Endometrium (tissue), 2 donors: ENCODE data around the gene CCDC9B.

ENCODE experiments used
- FAIRE-seq: peaks from 2 replicates; lab custom pipeline; 2012; peaks lifted over from hg19 to GRCh38; lab: Jason Lieb, UNC
- donor health status: control.
- donor health status: control.

CCDC9B gene

DNA sequence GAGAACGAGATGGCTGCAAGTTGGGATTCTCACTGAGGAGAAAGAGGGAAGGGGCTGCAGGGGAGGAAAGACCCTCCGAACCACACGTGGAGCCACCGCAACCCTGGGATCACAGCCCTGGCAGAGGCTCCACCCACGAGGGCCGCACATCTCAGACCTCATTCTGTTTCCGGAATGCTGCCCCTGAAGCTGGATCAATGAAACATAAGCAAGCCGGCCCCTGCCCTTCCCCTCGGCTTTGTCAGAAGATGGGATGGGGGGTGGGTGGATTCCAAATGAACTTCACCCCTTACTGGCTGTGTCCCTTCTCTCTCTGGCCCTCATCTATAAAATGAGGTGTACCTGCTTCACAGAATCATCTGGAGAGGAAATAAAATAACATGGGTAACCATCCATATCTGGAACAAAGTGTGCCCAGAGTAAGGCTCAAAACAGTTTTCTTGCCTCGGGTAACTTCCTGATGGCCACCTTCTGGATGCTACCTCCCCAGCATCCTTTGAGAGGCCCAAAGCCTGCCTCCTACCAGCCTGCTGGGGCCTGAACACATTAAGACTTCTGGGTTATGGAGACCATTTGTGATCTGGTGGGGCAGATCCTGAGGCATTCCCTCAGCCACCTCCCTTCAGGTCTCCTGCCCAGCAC is 4.6 kb upstream of the CCDC9B start:
- FAIRE-seq, result no peak

DNA sequence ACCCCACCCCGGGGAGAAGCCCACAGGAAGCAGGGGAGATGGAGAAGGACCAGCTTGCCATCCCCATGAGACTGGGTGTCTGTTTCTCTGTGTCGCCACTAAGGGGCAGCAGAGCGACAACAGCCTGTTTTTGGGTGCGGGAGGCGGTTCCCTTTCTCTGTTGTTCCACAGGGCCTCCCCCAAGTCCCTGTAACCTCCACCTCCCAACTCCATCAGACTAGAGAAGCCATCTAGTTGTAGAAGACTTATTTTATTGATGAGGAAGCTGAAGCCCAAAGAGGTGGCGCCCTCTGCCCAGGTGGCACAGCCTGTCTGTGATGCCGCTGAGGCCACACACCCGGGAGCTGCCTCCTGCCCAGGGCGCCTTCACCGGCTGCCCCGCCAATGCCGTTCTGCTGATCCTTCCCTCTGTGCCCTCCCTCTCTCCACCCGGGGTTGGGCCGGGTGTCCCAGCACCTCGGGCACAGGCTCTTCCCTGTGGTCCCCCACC is 3.9 kb upstream of the CCDC9B start:
- FAIRE-seq, result no peak

DNA sequence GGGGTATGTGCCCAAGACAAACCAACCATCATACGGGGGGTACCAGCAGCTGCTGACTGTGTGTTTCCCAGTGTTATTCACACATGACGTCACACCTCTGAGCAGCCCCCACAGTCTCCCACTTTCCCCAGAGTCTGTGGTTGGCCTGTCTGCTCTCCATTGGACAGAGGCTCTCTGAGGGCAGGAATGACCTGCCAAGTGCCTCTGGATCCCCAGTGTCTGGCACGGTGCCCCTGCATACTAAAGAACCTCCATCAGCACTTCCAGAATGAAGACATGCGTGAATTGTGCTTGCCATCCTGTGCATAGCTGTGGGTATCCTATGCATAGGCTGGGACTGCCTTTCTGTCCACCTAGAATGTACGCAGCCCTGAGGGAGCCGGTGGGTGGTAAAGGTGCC is 3.5 kb upstream of the CCDC9B start:
- FAIRE-seq, result no peak

DNA sequence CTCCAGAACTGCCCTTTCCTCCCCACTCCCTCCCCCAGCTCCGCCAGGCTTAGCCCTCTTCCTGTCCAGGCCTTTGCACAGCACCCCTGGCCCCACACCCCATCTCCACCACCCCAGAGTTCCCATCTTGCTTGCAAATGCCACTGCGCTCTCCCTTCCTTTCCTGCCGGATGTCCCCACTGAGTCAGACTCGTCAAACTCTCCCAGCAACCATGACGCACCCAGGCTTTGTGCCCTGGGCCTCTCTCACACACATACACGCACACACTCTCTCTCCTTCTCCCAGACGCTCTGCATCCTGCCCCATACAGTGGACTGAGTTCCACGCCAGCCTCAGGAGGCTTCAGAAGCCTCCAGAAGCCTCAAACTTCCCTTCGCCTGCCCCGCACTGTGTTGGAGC is 2.8 kb upstream of the CCDC9B start:
- no peak for FAIRE-seq

DNA sequence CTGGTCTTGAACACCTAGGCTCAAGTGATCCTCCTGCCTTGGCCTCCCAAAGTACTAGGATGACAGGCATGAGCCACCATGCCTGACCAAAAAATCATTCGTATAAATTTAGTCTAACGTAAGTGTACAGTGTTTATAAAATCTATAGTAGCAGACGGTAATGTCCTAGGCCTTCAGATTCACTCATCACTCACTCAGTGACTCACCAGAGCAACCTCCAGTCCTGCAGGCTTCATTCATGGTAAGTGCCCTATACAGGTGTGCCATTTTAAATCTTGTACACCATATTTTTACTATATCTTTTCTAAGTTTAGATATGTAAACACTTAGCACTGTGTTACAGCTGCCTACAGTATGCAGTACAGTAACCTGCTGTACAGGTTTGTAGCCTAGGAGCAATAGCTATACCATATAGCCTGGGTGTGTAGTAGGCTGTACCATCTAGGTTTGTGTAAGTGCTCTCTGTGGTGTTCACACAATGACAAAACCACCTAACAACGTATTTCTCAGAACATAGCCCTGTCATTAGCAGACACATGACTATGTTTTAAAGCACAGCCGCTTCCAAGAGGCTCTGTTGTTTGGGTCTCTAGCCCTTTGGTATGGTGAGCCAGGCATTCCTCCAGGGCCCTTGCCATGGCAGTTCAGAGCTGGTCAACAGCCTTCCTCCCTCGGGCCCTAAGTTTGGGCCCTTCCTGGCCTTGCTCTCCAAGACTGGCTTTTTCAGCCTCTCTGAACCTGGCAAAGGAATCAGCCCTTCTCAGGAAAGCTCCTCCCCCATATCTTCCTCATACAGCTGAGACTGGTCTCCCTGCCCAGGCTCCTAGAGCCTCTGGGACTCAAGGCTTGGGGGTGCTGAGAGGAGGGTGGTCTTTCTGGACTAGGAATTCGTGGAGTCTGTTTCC is 1.9 kb upstream of the CCDC9B start:
- no peak for FAIRE-seq

DNA sequence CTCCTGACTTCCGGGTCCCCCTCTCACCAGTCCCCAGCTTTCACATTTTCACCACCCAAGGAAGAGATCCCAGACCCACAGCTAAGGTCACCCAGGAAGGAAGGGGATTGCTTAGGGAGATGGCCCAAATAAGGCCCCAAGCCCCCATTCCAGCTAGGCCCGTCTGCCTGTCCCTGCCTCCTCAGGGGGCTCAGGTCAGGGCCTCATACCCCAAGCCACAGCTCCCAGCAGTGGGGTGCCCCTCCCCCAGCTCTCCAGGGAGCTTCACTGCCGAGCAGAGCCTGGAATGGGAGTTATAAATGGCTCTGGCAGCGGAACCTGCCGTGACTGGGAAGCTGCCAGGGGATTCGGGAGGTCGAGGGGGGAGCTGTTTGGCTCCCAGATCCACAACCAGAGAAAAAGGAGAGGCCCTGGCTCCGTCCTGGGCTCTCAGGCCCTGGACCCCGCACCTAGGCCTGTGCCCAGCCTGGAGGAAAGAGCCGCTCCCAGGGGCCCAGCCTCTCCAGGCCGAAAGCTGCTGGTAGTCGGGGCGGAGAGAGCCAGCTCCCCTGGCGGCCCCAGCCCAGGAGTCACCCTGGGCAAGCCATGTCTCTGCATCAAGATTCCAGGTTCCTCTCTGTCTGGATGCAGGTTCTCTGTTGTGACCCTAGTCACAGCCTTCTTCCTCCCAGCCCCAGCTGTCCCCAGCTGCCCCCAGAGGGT is 550 bp downstream of the CCDC9B start:
- no peak for FAIRE-seq

DNA sequence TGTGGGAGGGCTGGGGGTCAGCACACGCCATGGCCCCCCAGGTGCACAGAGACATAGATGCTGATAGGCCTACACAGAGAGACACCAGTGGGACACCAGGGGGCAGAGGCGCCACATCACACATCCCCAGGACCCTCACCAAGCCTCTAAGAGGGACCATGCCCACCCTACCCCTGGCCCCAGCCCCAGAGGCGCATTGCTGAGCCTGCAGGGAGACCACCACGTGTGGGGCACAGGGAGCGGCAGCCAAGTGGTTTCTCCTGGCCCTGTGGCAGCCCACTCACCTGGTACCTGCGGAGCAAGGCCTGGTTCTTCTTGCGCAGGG is 1.2 kb downstream of the CCDC9B start:
- FAIRE-seq, result no peak

DNA sequence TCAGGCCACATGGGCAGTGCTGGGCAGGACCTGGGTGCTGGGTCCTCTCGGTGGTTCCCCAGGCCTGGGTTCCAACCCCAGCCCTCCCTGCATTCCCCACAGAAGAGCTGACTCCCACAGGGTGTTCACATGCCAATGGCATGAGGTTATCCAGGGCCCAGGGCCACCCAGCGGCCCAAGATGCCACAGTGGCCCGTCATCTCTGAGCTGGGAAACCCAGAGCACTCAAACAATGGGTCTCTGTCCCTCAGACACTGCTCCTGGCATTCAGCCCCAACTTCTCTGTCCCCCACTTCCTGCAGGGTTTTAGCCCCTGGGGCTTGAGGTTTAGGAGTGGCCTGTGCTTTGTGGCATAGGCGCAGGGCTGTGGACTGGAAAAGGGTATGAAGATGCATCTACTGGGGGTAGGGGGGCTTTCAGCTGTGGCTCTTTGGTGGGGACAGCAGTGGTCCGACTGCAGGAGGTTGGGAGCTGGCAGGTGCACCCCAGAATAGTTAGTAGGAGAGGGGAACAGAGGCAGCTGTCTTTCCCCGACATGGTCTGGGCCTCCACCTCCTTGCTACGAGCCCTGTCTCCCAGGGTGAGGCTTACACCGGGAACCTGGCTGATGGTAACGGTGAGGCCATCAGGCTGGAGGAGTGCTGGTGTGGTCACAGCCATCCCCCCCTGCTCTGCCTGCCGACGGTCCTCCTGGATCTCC is 1.7 kb downstream of the CCDC9B start:
- FAIRE-seq, result no peak

DNA sequence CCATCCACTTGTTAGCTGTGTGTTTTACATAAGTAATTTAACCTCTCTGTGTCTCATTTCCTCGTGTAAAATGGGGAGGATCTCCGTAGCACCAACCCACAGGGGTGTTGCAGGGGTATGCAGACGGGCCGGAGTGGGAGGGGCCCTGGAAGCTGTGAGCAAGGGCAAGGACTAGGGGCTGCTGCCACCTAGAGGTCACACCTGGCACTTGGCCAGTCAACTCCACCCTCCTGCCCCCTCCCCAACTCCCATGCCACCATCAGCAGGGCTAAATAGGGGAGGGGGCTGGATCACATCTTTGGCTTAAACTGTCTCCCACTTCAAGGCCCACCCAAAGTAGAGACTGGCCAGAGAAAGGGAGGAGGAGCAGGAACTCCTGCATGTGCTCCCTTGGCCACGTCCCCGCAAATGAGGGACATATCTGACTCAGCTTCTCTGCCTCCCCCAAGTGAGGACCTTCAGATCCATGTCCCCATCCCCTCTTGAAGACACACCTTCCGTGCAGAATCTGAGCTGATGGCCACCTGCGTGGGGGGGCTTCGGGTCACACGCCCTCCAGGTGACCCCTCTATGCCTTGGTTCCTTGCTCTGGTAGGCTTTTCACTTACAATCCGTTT is 2.6 kb downstream of the CCDC9B start:
- no peak for FAIRE-seq

DNA sequence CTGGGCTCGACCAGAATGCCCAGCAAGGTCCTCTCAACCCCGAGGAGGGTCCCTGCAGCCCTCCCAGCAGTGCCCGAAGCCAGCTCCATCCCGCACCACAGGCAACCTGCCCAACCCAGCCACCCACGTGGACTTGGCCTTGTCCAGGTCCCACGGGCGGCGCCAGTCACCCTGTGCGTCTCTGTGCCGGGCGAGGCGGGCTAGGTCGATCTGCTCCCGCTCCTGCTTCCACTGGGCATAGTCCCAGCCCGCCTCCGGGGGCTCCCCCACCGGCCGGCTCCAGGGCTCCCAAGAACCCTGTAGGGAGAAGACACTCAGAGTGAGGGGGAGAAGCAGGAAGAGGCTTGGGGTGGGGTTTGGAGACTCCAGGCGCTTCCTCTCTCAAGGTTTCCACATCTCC is 3.1 kb downstream of the CCDC9B start:
- no peak for FAIRE-seq

DNA sequence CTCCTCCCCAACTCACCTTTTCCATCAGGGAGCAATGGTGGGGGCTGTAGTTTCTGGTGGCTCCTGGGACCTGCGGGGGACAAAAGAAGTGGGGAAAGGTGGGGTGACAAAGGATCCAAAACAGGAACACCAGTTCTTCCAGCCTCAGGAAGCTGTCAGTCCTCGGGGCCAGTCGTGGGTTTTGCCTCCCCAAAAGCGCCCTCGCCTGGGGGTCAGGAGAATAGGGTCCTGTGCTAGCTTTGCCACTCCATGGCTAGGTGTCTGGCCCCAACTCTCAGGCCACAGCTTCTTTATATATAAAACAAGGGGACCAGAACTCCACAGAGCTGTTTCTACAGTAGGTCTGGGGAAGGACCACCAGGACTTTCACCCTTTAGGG is 4.0 kb downstream of the CCDC9B start:
- FAIRE-seq, result no peak

DNA sequence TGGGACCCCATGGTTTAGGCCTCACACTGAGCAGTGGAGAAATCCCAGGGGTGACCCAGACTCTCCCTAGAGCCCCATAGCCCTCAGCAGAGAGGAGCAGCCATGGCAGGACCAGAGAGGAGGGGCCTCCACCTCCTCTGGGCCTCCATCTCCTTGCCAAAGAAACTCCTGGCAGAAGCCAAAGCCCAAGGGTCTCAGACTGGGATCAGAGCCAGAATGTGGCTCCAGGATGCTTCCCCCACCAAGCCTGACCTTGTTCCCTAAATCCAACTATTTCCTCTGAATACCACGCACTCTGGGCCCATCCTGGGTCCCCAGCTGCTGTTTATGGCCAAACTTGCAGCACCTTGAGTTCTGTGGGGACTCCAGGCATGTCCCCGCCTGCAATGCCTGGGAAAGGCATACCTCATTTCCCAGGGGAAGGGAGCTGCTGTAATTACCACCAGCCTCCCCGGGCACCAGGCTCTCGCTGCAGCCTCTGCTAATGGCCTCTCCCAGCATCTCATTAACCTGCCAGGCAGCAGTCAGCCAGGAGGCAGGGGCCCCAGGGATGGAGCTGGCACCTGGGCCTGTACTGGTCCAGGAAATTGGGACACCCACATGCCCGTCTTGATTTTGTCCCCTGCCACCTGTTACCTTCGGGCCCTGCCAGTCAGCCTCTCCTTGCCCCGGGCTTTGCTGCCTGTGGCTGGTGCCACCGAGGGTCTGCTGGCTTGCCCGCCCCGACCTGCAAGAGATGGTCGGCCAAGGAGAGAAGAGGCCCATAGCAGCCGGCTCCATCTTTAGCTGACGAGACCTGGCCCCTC is 4.6 kb downstream of the CCDC9B start:
- no peak for FAIRE-seq

DNA sequence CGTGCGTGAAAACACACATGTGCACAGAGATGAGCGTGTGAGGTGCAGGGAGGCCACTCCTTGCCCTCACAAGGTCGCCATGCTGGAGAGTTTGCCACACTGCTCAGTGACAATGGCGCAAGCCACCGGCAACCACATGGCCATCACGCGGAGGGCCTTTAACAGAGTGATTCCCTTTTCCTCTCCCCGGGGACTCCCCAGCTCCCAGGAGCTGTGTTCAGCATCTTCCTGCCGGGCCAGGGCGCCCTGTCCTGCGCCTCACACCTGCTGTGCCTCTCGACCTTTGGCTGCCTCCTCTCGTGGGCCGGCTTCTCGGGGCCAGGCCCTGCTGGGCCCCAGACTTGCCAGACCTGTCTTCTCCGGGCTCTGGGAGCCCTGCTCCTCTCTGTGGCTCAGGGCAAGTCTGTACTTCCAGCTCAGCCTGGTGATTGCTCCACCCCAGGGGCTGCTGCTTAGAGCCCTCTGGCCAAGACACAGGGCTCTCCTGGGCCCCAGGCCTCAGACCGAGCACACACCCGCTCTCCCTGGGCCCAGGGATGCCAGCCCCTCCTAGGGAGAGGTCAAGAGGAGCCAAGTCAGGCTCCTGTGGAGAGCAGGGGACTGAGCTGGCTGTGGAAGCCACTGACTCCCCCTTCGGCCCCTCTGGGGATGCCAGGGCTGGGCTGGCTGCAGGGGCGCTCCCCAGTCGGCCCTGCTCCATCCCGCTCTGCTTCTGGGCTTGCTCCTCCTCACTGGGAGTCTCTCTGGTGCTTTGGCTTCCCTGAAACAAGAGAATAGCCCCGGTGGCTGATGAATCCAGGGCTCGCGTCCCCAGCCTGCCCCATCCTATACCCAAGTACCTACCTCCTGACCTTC is 5.6 kb downstream of the CCDC9B start:
- no peak for FAIRE-seq

DNA sequence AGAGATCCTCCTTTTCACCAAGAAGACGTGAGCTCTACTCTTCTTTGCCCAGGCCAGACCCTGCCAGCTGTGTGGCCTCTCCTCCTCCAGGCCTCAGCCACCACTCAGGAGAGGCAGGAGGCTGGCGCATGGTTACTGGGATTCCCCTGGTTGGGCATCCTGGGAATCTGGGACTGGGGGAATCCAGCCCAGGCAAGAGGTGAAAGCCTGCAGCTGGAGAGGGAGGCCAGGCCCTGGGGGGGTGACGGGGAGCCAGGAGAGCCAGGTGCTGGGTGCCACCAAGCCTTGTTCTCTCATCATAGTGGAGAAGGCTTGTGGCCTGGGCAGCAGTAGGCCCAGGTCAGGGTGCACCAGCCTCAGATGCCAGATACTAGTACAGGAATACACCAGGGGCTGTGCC is 6.2 kb downstream of the CCDC9B start:
- no peak for FAIRE-seq

DNA sequence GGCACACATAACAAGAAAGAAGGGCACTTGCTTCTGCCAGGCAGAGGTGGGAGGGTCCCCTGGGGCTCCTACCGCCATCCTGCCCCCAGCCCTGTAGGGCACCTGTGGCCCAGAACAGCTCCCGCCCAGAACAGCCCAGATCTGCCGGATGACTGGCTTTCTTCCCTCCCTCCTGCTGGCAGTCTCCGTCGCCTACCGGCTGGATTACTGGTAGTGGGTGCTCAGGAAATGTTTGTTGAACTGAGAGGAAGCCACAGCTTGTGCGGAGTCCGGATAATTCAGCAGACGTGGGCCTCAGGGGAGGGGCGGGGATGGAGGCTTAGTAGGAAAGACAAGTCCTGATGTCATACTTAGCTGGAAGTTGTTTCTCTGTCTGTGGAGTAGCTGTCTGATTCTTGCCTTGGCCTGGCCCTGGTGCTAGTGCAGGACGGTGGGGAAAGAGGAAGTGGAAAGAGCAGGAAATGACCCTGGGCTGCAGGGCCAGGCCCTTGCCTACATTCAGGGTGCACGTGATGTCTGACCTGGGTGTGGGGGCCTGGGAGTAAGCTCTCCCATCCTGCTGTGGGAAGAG is 6.7 kb downstream of the CCDC9B start:
- no peak for FAIRE-seq

DNA sequence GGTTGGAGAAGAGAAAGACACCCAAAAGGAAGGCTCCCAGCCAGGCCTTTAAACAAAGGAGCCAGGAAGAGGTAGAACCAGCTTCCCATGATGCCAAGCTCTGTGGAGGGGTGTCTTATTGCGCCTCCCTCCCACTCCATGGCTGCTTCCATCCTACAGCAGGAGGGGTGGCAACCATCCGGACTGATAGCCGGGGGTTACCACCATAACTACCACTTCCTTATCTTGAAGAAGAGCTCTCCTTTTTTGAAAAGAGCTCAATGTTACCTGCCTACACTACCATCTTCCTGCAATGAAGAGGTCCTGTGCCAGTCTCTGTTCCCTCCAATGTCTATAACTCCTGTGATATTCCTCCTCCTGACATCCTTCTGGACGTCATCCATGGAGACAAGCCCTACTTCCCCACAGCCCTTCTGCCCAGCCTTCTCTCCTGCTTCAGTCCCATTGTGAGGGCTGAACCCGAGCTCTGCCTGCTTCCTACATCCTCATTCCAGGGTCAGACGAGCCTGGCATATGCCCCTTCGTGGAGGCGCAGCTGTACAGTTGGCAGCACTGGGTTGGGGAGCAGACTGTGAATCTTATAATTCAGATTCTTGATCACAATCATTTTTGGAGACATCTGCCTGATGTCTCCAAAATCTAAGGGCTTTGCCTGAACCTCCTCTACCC is 8.5 kb downstream of the CCDC9B start:
- no peak for FAIRE-seq

DNA sequence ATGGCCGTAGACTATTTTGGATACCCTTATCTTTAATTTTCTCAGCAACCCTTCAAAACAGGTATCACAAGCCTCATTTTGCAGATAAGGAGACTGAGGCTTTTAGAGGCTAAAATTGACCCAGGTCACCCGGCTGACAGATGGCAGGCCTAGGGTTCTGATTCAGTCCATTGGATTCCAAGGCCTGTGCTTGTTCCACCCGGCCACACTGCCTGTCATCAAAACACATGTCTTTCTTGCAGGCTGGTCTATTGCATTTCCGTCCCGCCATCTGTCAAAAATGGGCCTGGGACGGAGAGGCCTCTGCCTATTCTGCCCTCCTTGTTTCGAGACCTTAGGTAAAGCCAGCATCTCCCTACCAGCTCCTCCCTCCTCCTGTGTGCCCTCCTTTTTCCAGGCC is 9.1 kb downstream of the CCDC9B start:
- no peak for FAIRE-seq

DNA sequence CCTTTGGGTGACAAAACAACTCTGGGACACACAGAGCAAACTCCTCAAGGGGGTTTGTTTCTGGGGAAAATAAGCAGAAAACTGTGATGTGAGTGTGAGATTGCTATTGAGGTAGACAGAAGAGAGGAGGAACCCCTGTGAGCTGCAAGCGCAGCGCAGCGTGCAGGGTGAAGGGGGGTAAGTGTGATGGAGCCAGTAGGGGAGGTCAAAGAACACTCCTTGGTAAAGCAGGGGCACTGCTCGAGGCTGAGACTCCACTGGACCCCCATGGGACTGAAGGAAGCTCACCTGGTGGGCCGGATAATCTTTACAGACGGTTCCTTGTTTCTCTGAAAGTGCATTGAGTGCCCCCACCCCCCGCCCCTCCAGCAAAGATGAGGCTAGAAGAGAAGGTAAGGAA is 9.7 kb downstream of the CCDC9B start:
- no peak for FAIRE-seq

DNA sequence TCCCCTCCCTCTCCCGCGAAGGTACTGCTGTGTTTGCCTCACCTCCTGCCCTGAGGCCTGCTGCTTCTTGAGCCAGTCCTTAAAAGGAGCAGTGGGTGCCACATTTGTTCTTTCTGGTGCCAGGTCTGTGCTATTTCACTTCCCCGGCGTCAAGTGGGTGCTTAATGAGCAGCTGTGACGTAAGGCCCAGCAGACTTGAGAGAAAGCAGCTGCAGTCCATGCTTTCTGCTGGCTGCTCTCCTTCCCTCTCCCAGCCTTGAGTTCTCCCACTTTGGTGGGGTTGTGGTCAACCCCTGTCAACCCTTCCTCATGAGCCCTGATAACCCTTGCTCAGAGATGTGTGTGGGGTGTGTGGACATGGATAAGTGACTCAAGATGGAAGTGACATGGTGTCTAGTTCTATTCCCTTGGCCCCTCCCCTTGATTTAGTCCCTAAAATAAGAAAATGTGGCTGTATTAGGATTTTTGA is 10.3 kb downstream of the CCDC9B start:
- FAIRE-seq, result no peak
